Small intestine (tissue), 7 donors: ENCODE results near the gene FBXO8. TPM values are rescaled to one million over a fixed set of nuclear protein-coding genes. Genes with fewer than 3 reads are reported as not detected.
"Not testable (repeated sequence)": the region's sequence is repeated elsewhere in the genome, so short reads cannot be mapped to it uniquely, and the experiment has no call there.

Source experiments
- DNase-seq, 2 donors: peaks; one replicate each; pipeline versions ENCODE4 v3.0.0 to v3.0.0-alpha.2; 2013
- FAIRE-seq: peaks from 2 replicates; lab custom pipeline; 2012; peaks lifted over from hg19 to GRCh38; lab: Jason Lieb, UNC
- H3K27ac ChIP-seq, 3 donors: one replicate each; pipeline ENCODE4 v1.5.1; 2013; ENCODE audit warnings: low read length in 2 of 3, mild to moderate bottlenecking in 2 of 3, control low read depth in 1 of 3, inconsistent platforms in 1 of 3, low read depth in 1 of 3, moderate library complexity in 1 of 3
- H3K27me3 ChIP-seq, 3 donors: one replicate each; pipeline ENCODE4 v1.6.1; 2013; ENCODE audit warnings: low read length in 3 of 3, inconsistent platforms in 1 of 3; ENCODE audit not compliant: control insufficient read depth in 3 of 3, insufficient read depth in 3 of 3
- H3K36me3 ChIP-seq, 3 donors: one replicate each; pipeline ENCODE4 v1.6.1; 2013; ENCODE audit warnings: low read length in 3 of 3, inconsistent platforms in 1 of 3, low read depth in 1 of 3, mild to moderate bottlenecking in 1 of 3, moderate library complexity in 1 of 3; ENCODE audit not compliant: control insufficient read depth in 3 of 3, insufficient read depth in 2 of 3
- H3K4me1 ChIP-seq, 3 donors: one replicate each; pipeline ENCODE4 v1.6.1; 2013; ENCODE audit warnings: low read length in 2 of 3, inconsistent platforms in 1 of 3, low read depth in 1 of 3, mild to moderate bottlenecking in 1 of 3, moderate library complexity in 1 of 3; ENCODE audit not compliant: control insufficient read depth in 3 of 3, insufficient read depth in 2 of 3
- H3K4me3 ChIP-seq, 3 donors: one replicate each; pipeline ENCODE4 v1.5.1; 2013; ENCODE audit warnings: low read length in 3 of 3, control low read depth in 1 of 3, inconsistent platforms in 1 of 3, low read depth in 1 of 3, mild to moderate bottlenecking in 1 of 3, moderate library complexity in 1 of 3
- H3K9me3 ChIP-seq, 2 donors: one replicate each; pipeline ENCODE4 v1.6.1; 2013; ENCODE audit warnings: low read depth in 1 of 2, low read length in 1 of 2; ENCODE audit not compliant: control insufficient read depth in 2 of 2, insufficient read depth in 1 of 2
- WGBS, 3 donors: extraction: QIAGEN DNeasy Blood & Tissue Kit; methylation state at CpG; one replicate each; pipeline ENCODE4 v1.1.7; 2013; 5-methylcytosine and 5-hydroxymethylcytosine counted together
- polyA plus RNA-seq, 4 donors: library from polyadenylated mRNA; stranded (reverse) in 3 of 4; unstranded in 1 of 4; fragments of 200-250 nt in 3 of 4; fragments of 120-200 nt in 1 of 4; gene quantifications; one replicate each; pipeline versions ENCODE4 v1.2.1 to v1.2.3, GENCODE V29; 2013
- donor health status: healthy with polysubstance abuse.
- donor health status: control.
- donor health status: control.
- donor health status: Bipolar disorder and iron deficiency.
- donor health status: healthy.

FBXO8 gene
- polyA plus RNA-seq, 4 donors = 14.5 to 25.5 (median 23.3) TPM

DNA sequence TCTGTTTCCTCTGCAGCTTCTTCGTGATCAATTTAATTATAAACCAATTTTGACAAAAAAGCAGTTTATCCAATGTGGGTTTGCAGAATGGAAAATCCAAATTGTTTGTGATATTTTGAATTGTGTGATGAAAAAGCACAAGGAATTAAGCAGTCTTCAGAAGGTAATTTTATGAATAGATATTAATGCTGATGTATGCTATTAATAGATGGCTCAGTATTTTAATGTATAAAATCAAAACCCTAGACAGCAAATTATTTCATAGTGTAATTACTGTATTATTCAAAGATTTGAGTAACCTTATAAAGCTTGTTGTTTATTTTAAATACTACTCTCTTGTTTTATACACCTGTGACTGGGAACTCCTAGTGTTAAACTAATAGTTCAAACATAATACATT is 20.2 kb upstream of the FBXO8 start:
- DNase-seq (no peak), FAIRE-seq (peak; percentile 68)
- Histone ChIP-seq H3K9me3 (no peaks in the 10 kb centered on the region), H3K27me3 (no peaks in the 10 kb centered on the region), H3K4me3 (no peak overlapping the region), H3K4me1 (no peaks in the 10 kb centered on the region), H3K27ac (no peak overlapping the region), H3K36me3 (peaks cover 0 to 7% (median 4%) of the 10 kb centered on the region in 3 donors)
- WGBS, 3 donors = 93 to 100% (median 100%) methylated on average over 1 of the region's 1 CpG

- FAIRE-seq = not testable (repeated sequence)
- 97 to 99% (median 97%) methylated on average over 14 to 26 of the region's 27 CpGs for WGBS, 3 donors
These were observed 11.7 kb upstream of the FBXO8 start for GRCh38 chr4:174295142-174295541.

GRCh38 chr4:174294641-174295040 is 11.2 kb upstream of the FBXO8 start:
- H3K27me3 ChIP-seq, H3K4me1 ChIP-seq, FAIRE-seq, H3K27ac ChIP-seq, H3K36me3 ChIP-seq, H3K4me3 ChIP-seq, DNase-seq: not testable (repeated sequence)
- WGBS, 3 donors = 96 to 99% (median 97%) methylated on average over 13 to 30 of the region's 30 CpGs
- peaks cover 0 to 17% of the 10 kb centered on the region in 2 donors for H3K9me3 ChIP-seq

More at GRCh38 chr4:174295142-174295541, 11.7 kb upstream of the FBXO8 start:
- H3K36me3 ChIP-seq, H3K27ac ChIP-seq, H3K4me3 ChIP-seq, H3K27me3 ChIP-seq, DNase-seq, H3K4me1 ChIP-seq: not testable (repeated sequence)
- peaks cover 0 to 17% of the 10 kb centered on the region in 2 donors for H3K9me3 ChIP-seq

- Histone ChIP-seq H3K27me3 (no peaks in the 10 kb centered on the region), H3K27ac (no peak overlapping the region), H3K4me1 (no peaks in the 10 kb centered on the region), H3K4me3 (no peak overlapping the region), H3K9me3 (peaks cover 0 to 17% of the 10 kb centered on the region in 2 donors), H3K36me3 (peaks cover 0 to 4% (median 4%) of the 10 kb centered on the region in 3 donors)
- DNase-seq (peak in 1 of 2 donors; percentile 4), FAIRE-seq (no peak)
- 98 to 100% (median 99%) methylated on average over 2 of the region's 2 CpGs for WGBS, 3 donors
These were observed 9.0 kb upstream of the FBXO8 start for GRCh38 chr4:174292473-174292872.

DNA sequence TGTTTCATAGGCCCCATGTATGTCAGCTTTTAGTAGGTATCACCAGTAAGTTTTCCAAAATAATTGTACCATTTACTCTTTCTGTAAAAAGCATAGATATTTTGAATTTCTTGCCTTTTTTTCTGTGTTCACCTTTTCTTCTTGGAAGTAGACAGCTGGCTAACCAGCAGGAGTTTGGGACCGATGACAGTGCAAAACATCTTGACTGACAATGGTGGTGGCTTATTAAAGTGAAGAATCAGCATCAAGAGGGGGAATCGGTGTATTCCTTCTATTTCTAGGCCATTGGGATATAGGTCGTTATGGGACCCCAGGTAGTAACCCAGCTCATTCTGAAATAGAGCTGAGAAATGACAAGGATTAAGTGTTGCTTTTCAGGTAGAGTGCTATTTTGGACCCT is 3.4 kb upstream of the FBXO8 start:
- H3K36me3 ChIP-seq = peaks cover 0 to 2% (median 0%) of the 10 kb centered on the region in 3 donors
- no peaks in the 10 kb centered on the region for H3K27me3 ChIP-seq
- no peak for FAIRE-seq
- peaks cover 0 to 3% of the 10 kb centered on the region in 2 donors for H3K9me3 ChIP-seq
- H3K4me3 ChIP-seq = no peak overlapping the region
- 93 to 97% (median 95%) methylated on average over 3 of the region's 3 CpGs for WGBS, 3 donors
- peaks cover 0 to 9% (median 5%) of the 10 kb centered on the region in 3 donors for H3K4me1 ChIP-seq
- DNase-seq = no peak
- no peak overlapping the region for H3K27ac ChIP-seq

- peak overlapping the region; percentile 94 to 98 (median 98) for H3K27ac ChIP-seq
- peaks cover 0 to 2% (median 0%) of the 10 kb centered on the region in 3 donors for H3K36me3 ChIP-seq
- no peaks in the 10 kb centered on the region for H3K27me3 ChIP-seq
- 2 to 10% (median 7%) methylated on average over 6 of the region's 6 CpGs for WGBS, 3 donors
- DNase-seq (peak in 1 of 2 donors; percentile 27), FAIRE-seq (no peak)
- peaks cover 0 to 9% (median 5%) of the 10 kb centered on the region in 3 donors for H3K4me1 ChIP-seq
- H3K9me3 ChIP-seq = no peaks in the 10 kb centered on the region
- peak overlapping the region; percentile 64 to 91 (median 75) for H3K4me3 ChIP-seq
These were observed 1.0 kb upstream of the FBXO8 start for GRCh38 chr4:174284487-174284886.

GRCh38 chr4:174282836-174283506 is 496 bp downstream of the FBXO8 start:
- Histone ChIP-seq H3K4me3 (peak overlapping the region; percentile 64 to 91 (median 75)), H3K27ac (peak overlapping the region; percentile 94 to 98 (median 98)), H3K36me3 (peaks cover 0 to 2% (median 0%) of the 10 kb centered on the region in 3 donors), H3K27me3 (no peaks in the 10 kb centered on the region), H3K9me3 (no peaks in the 10 kb centered on the region), H3K4me1 (peaks cover 0 to 9% (median 5%) of the 10 kb centered on the region in 3 donors)
- DNase-seq = peak; percentile 94 to 96
- FAIRE-seq = no peak
- whole genome bisulfite sequencing, 3 donors = 0 to 1% (median 1%) methylated on average over 22 of the region's 22 CpGs

- H3K4me1 ChIP-seq = peaks cover 0 to 9% (median 5%) of the 10 kb centered on the region in 3 donors
- H3K36me3 ChIP-seq = peaks cover 0 to under 1% (median 0%) of the 10 kb centered on the region in 3 donors
- FAIRE-seq (peak; percentile 61), DNase-seq (no peak)
- H3K4me3 ChIP-seq = no peak overlapping the region
- H3K27me3 ChIP-seq = no peaks in the 10 kb centered on the region
- H3K9me3 ChIP-seq = no peaks in the 10 kb centered on the region
- H3K27ac ChIP-seq = no peak overlapping the region
These were observed 1.6 kb downstream of the FBXO8 start for GRCh38 chr4:174281901-174282300.
